Trophoblast cell (in vitro differentiated cells and primary cell): Measurements from ENCODE around the gene WDR20.

Source experiments
- DNase-seq, 2 donors: peaks; one replicate each; pipeline ENCODE4 v3.0.0-alpha.2; 2016
- H2AFZ ChIP-seq: 2 replicates; pipeline ENCODE4 v1.6.1; 2013; ENCODE audit warnings: low read length, moderate library complexity, mild to moderate bottlenecking; ENCODE audit not compliant: insufficient read depth, poor library complexity
- H2AK5ac ChIP-seq: 2 replicates; pipeline ENCODE4 v1.6.1; 2013; ENCODE audit warnings: mild to moderate bottlenecking, low read length
- H2BK120ac ChIP-seq: 2 replicates; pipeline ENCODE4 v1.6.1; 2013; ENCODE audit warnings: low read length, mild to moderate bottlenecking, moderate library complexity; ENCODE audit not compliant: insufficient read depth, poor library complexity
- H2BK12ac ChIP-seq: 2 replicates; pipeline ENCODE4 v1.6.1; 2013; ENCODE audit warnings: mild to moderate bottlenecking, low read length, moderate library complexity
- H2BK5ac ChIP-seq: 2 replicates; pipeline ENCODE4 v1.6.1; 2013; ENCODE audit warnings: low read length, low read depth, moderate library complexity, mild to moderate bottlenecking; ENCODE audit not compliant: poor library complexity
- H3K14ac ChIP-seq: 2 replicates; pipeline ENCODE4 v1.6.1; 2013; ENCODE audit warnings: mild to moderate bottlenecking, low read length
- H3K18ac ChIP-seq: 2 replicates; pipeline ENCODE4 v1.6.1; 2013; ENCODE audit warnings: mild to moderate bottlenecking, low read length
- H3K23ac ChIP-seq: 2 replicates; pipeline ENCODE4 v1.6.1; 2013; ENCODE audit warnings: low read length
- H3K27ac ChIP-seq: 2 replicates; pipeline ENCODE4 v1.5.1; 2013; ENCODE audit warnings: low read depth, mild to moderate bottlenecking, inconsistent platforms, low read length, moderate library complexity
- H3K27me3 ChIP-seq: 2 replicates; pipeline ENCODE4 v1.6.1; 2013; ENCODE audit warnings: inconsistent platforms, mild to moderate bottlenecking, low read length, moderate library complexity; ENCODE audit not compliant: insufficient read depth
- H3K36me3 ChIP-seq, 2 experiments: 1 replicate in 1 of 2; 2 replicates in 1 of 2; pipeline ENCODE4 v1.6.1; 2013; ENCODE audit warnings: low read length in 2 of 2, mild to moderate bottlenecking in 2 of 2, moderate library complexity in 1 of 2; ENCODE audit not compliant: insufficient read depth in 2 of 2, control insufficient read depth in 1 of 2
- H3K4ac ChIP-seq: 2 replicates; pipeline ENCODE4 v1.6.1; 2013; ENCODE audit warnings: low read depth, mild to moderate bottlenecking, low read length, moderate library complexity
- H3K4me1 ChIP-seq, 2 experiments: 1 replicate in 1 of 2; 2 replicates in 1 of 2; pipeline ENCODE4 v1.6.1; 2013; ENCODE audit warnings: low read length in 2 of 2, mild to moderate bottlenecking in 2 of 2, moderate library complexity in 1 of 2; ENCODE audit not compliant: insufficient read depth in 2 of 2, control insufficient read depth in 1 of 2
- H3K4me2 ChIP-seq: 2 replicates; pipeline ENCODE4 v1.6.1; 2013; ENCODE audit warnings: inconsistent platforms, mild to moderate bottlenecking, low read length, moderate library complexity
- H3K4me3 ChIP-seq: 2 replicates; pipeline ENCODE4 v1.5.1; 2013; ENCODE audit warnings: mild to moderate bottlenecking, low read depth, low read length, inconsistent platforms
- H3K79me1 ChIP-seq: one replicate; pipeline ENCODE4 v1.6.1; 2013; ENCODE audit warnings: low read length
- H3K79me2 ChIP-seq: 2 replicates; pipeline ENCODE4 v1.6.1; 2013; ENCODE audit warnings: low read length, mild to moderate bottlenecking; ENCODE audit not compliant: control insufficient read depth, insufficient read depth, poor library complexity
- H3K9ac ChIP-seq: 2 replicates; pipeline ENCODE4 v1.6.1; 2013; ENCODE audit warnings: mild to moderate bottlenecking, low read length
- H3K9me3 ChIP-seq: 2 replicates; pipeline ENCODE4 v1.6.1; 2013; ENCODE audit warnings: low read depth, mild to moderate bottlenecking, control low read depth, inconsistent platforms, low read length; ENCODE audit not compliant: insufficient read depth
- H4K12ac ChIP-seq: 2 replicates; pipeline ENCODE4 v1.6.1; 2013; ENCODE audit warnings: low read depth, mild to moderate bottlenecking, low read length, moderate library complexity
- H4K8ac ChIP-seq: 2 replicates; pipeline ENCODE4 v1.6.1; 2013; ENCODE audit warnings: low read depth, mild to moderate bottlenecking, low read length, moderate library complexity
- H4K91ac ChIP-seq: one replicate; pipeline ENCODE4 v1.6.1; 2013; ENCODE audit warnings: low read depth, mild to moderate bottlenecking, low read length, moderate library complexity
- WGBS: extraction: QIAGEN DNeasy Blood & Tissue Kit; methylation state at CpG from one replicate; pipeline ENCODE4 v1.1.7; 2013; ENCODE audit warnings: missing lambda C conversion rate; ENCODE audit not compliant: insufficient read length, insufficient coverage; ENCODE audit errors: extremely low coverage; 5-methylcytosine and 5-hydroxymethylcytosine counted together

The WDR20 gene

DNA sequence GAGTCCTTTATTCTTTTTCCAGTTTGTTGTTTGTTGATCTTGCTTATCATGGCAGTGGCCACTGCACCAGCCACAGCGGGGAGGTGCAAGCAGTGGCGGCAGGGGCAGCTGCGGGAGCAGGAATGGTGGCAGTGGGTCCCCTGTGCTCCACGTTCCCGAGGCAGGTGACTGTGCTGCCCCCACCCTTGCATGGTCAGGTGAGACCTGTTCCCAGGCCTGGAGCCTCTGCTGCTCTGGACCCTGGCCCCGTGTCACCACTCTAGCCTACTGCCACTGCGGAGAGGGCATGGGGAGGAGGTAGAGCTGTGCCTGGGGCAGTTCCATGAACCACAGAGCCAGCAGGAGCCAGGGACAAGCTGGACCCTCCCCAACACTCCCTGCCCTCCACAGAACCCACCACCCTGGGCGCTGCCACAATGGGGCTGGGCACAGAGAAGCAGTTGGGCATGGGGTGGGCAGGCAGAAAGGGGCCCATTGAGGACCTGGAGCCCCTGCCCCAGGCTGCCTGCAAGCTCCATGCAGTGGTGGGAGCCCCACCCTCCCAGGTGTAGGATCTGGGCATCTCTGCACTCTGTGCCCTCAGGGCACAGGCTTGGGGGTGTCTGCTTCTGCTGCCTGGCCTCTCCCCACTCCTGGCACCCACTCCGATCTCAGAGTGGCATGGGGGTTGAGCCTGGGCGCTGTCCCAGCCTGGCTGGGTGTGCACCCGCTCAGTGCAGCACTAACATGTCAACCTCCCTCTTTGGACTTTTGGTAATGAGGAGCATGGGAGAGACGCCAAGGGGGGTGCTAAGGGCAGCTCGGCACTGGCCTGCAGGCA lies 23.1 kb upstream of the WDR20 start:
- WGBS = no CpG with 5 or more reads among the region's 13 CpGs
- Histone ChIP-seq H3K79me2 (no peaks in the 10 kb centered on the region), H3K27ac (no peak overlapping the region), H3K4ac (no peak overlapping the region), H3K4me2 (no peak overlapping the region), H3K14ac (no peak overlapping the region), H3K4me3 (no peak overlapping the region), H3K79me1 (no peaks in the 10 kb centered on the region), H4K8ac (no peak overlapping the region), H3K9ac (no peak overlapping the region), H3K18ac (no peak overlapping the region), H2AK5ac (no peak overlapping the region), H2BK12ac (no peak overlapping the region), H3K9me3 (peaks cover 13% of the 10 kb centered on the region), H3K23ac (no peak overlapping the region), H2BK5ac (no peak overlapping the region), H2AFZ (no peak overlapping the region), H3K4me1 (no peaks in the 10 kb centered on the region), H4K12ac (no peak overlapping the region), H3K27me3 (no peaks in the 10 kb centered on the region), H4K91ac (no peak overlapping the region), H2BK120ac (no peak overlapping the region), H3K36me3 (peaks cover 0 to 1% of the 10 kb centered on the region in 2 experiments)
- DNase-seq = no peak

DNA sequence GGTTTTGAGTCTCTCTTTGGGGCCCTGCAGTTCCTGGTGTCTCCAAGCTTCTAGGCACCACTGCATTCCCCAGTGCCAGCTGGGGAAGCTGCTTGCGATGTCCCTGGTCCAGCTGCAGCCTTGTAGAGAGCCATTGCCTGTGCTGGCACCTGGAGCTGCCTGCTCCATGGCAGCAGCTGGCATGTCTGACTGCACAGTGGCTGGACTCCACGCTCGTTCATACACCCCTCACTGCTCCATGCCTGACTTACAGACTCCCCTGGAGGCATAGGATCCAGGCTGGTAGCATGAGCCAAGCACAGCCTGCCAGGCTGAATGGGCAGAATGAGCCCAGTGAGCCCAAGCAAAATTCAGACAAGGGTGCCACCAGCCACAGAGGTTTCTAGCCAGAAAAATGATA lies 21.8 kb upstream of the WDR20 start:
- Histone ChIP-seq H3K36me3 (peaks cover 0 to 1% of the 10 kb centered on the region in 2 experiments), H2BK120ac (no peak overlapping the region), H3K79me2 (no peaks in the 10 kb centered on the region), H2AFZ (no peak overlapping the region), H3K27ac (no peak overlapping the region), H3K14ac (no peak overlapping the region), H3K79me1 (no peaks in the 10 kb centered on the region), H2AK5ac (no peak overlapping the region), H3K18ac (no peak overlapping the region), H3K27me3 (no peaks in the 10 kb centered on the region), H2BK12ac (no peak overlapping the region), H3K23ac (no peak overlapping the region), H2BK5ac (no peak overlapping the region), H3K9me3 (peaks cover 11% of the 10 kb centered on the region), H4K8ac (no peak overlapping the region), H4K91ac (no peak overlapping the region), H3K9ac (no peak overlapping the region), H3K4ac (no peak overlapping the region), H3K4me2 (no peak overlapping the region), H3K4me3 (no peak overlapping the region), H4K12ac (no peak overlapping the region), H3K4me1 (no peaks in the 10 kb centered on the region)
- no peak for DNase-seq
- WGBS = no CpG with 5 or more reads among the region's 3 CpGs

DNA sequence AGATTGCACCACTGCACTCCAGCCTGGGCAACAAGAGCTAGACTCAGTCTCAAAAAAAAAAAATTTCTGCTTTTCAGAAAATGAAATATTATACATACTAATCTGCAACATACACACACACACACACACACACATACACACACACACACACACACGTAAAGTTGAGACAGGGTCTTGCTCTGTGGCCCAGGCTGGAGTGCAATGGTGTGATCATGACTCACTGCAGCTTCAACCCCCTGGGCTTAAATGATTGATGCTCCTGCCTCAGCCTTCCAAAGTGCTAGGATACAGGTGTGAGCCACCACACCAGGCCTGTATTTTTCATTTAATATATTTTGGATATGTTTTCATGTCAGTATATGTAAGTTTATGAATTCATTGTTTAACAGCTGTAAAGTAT lies 18.8 kb upstream of the WDR20 start:
- Histone ChIP-seq H3K4ac (no peak overlapping the region), H3K14ac (no peak overlapping the region), H3K23ac (no peak overlapping the region), H2AFZ (no peak overlapping the region), H3K27me3 (no peaks in the 10 kb centered on the region), H2AK5ac (no peak overlapping the region), H2BK120ac (no peak overlapping the region), H4K8ac (no peak overlapping the region), H2BK5ac (no peak overlapping the region), H2BK12ac (no peak overlapping the region), H3K27ac (no peak overlapping the region), H3K79me2 (no peaks in the 10 kb centered on the region), H3K36me3 (peaks cover 0 to 1% of the 10 kb centered on the region in 2 experiments), H3K4me2 (no peak overlapping the region), H3K4me3 (no peak overlapping the region), H3K9me3 (peaks cover 11% of the 10 kb centered on the region), H3K9ac (no peak overlapping the region), H4K12ac (no peak overlapping the region), H4K91ac (no peak overlapping the region), H3K4me1 (peaks cover 0 to 3% of the 10 kb centered on the region in 2 experiments), H3K18ac (no peak overlapping the region), H3K79me1 (no peaks in the 10 kb centered on the region)
- DNase-seq = no peak
- no CpG with 5 or more reads among the region's 1 CpG for WGBS

DNA sequence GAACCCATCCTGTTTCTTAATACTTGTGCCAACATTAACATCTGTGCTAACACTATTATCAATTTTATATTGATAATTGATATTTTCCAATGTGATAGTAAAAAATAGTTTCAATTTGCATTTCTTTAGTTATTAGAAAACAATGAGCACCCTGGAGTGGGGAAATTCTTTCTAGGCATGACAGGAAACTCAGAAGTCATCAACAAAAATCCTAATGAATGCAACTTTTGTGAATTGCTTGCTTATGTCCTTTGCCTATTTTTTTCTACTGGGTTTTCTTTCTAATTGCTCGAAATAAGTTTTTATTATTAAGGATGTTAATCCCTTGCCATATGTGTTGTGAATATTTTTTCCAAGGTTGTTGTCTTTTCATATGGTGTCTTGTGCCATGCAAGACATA lies 18.1 kb upstream of the WDR20 start:
- Histone ChIP-seq H3K79me1 (no peaks in the 10 kb centered on the region), H3K27ac (no peak overlapping the region), H2BK5ac (no peak overlapping the region), H4K12ac (no peak overlapping the region), H3K4me1 (peaks cover 0 to 3% of the 10 kb centered on the region in 2 experiments), H3K79me2 (no peaks in the 10 kb centered on the region), H3K9me3 (peaks cover 11% of the 10 kb centered on the region), H3K4ac (no peak overlapping the region), H3K4me2 (no peak overlapping the region), H3K36me3 (peaks cover 0 to 1% of the 10 kb centered on the region in 2 experiments), H3K27me3 (no peaks in the 10 kb centered on the region), H3K18ac (no peak overlapping the region), H4K8ac (no peak overlapping the region), H3K9ac (no peak overlapping the region), H3K14ac (no peak overlapping the region), H2AFZ (no peak overlapping the region), H2AK5ac (no peak overlapping the region), H2BK12ac (no peak overlapping the region), H3K4me3 (no peak overlapping the region), H3K23ac (no peak overlapping the region), H4K91ac (no peak overlapping the region), H2BK120ac (no peak overlapping the region)
- DNase-seq = no peak
- no CpG with 5 or more reads among the region's 1 CpG for WGBS
